Liver (tissue), 3 donors: ENCODE results near the gene RFC4.

Experiments
- EGR1 ChIP-seq, 2 donors: IDR thresholded peaks; 2 replicates each; pipeline ENCODE4 v1.6.1; 2016 to 2018; ENCODE audit warnings: antibody characterized with exemption in 2 of 2, low read depth in 2 of 2
- FOXA1 ChIP-seq: IDR thresholded peaks from 2 replicates; pipeline ENCODE4 v1.6.1; 2016; ENCODE audit warnings: antibody characterized with exemption
- FOXA2 ChIP-seq: IDR thresholded peaks from 2 replicates; pipeline ENCODE4 v1.6.1; 2016; ENCODE audit warnings: antibody characterized with exemption
- JUND ChIP-seq, 2 donors: IDR thresholded peaks; 2 replicates each; pipeline ENCODE4 v1.6.1; 2016; ENCODE audit warnings: antibody characterized with exemption in 2 of 2
- NR2F2 ChIP-seq: IDR thresholded peaks from 2 replicates; pipeline ENCODE4 v1.6.1; 2016; ENCODE audit warnings: antibody characterized with exemption
- RAD21 ChIP-seq, 2 donors: IDR thresholded peaks; 2 replicates each; pipeline ENCODE4 v1.6.1; 2016; ENCODE audit warnings: antibody characterized with exemption in 2 of 2, mild to moderate bottlenecking in 2 of 2
- RXRA ChIP-seq, 2 donors: IDR thresholded peaks; 2 replicates each; pipeline ENCODE4 v1.6.1; 2017 to 2018; ENCODE audit warnings: antibody characterized with exemption in 2 of 2, mild to moderate bottlenecking in 1 of 2
- SP1 ChIP-seq: IDR thresholded peaks from 2 replicates; pipeline ENCODE4 v1.6.1; 2018; ENCODE audit warnings: antibody characterized with exemption, mild to moderate bottlenecking
- TAF1 ChIP-seq: conservative IDR thresholded peaks from 2 replicates; pipeline ENCODE4 v1.6.1; 2016; ENCODE audit warnings: antibody characterized with exemption, mild to moderate bottlenecking
- YY1 ChIP-seq: IDR thresholded peaks from 2 replicates; pipeline ENCODE4 v1.6.1; 2016; ENCODE audit warnings: antibody characterized with exemption, mild to moderate bottlenecking
- TF ChIP-seq, protein P1 (sequence below): fragments of 150-350 bp; IDR thresholded peaks from 2 replicates; pipeline ENCODE4 v1.5.1; 2017; ENCODE audit warnings: improper control_type of control experiment, low read depth, low read length; ENCODE audit not compliant: missing input control
- TF ChIP-seq, protein P2 (sequence below): IDR thresholded peaks from 2 replicates; pipeline ENCODE4 v1.6.1; 2016; ENCODE audit warnings: antibody characterized with exemption
- TF ChIP-seq, protein P3 (sequence below): IDR thresholded peaks from 2 replicates; pipeline ENCODE4 v1.6.1; 2016; ENCODE audit warnings: antibody characterized with exemption, mild to moderate bottlenecking
- donor health status: healthy.
- donor health status: healthy.

DNA sequence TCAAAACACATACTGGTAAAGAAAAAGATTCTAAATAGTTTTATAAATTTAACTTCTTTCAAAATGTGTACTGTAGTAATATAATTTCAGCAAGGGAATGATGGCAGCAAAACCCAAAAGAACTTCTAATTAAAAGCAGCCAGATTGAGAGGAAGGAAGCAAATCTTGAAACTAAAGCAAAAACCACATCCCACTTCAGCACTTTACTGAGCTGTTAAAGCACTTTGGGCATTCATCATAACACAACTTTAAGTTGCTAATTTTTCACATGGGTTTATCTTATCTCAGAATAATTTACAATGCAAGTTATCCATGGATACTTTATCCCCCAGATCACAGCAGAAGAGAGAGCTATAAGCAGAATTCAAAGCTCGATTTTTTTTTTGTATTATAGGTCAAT lies 6.0 kb downstream of the RFC4 start:
- TF ChIP-seq YY1 (no peak), JUND (IDR thresholded peaks at IDR 0.05) (no peak), TAF1 (no peak), EGR1 (IDR thresholded peaks at IDR 0.05; ENCODE audit: low read depth in 2 of 2) (no peak), SP1 (no peak), RXRA (IDR thresholded peaks at IDR 0.05) (no peak), NR2F2 (no peak), FOXA1 (no peak), RAD21 (IDR thresholded peaks at IDR 0.05) (no peak), FOXA2 (no peak)
- TF ChIP-seq, protein P1, sequence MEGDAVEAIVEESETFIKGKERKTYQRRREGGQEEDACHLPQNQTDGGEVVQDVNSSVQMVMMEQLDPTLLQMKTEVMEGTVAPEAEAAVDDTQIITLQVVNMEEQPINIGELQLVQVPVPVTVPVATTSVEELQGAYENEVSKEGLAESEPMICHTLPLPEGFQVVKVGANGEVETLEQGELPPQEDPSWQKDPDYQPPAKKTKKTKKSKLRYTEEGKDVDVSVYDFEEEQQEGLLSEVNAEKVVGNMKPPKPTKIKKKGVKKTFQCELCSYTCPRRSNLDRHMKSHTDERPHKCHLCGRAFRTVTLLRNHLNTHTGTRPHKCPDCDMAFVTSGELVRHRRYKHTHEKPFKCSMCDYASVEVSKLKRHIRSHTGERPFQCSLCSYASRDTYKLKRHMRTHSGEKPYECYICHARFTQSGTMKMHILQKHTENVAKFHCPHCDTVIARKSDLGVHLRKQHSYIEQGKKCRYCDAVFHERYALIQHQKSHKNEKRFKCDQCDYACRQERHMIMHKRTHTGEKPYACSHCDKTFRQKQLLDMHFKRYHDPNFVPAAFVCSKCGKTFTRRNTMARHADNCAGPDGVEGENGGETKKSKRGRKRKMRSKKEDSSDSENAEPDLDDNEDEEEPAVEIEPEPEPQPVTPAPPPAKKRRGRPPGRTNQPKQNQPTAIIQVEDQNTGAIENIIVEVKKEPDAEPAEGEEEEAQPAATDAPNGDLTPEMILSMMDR, result no peak
- TF ChIP-seq, protein P2, sequence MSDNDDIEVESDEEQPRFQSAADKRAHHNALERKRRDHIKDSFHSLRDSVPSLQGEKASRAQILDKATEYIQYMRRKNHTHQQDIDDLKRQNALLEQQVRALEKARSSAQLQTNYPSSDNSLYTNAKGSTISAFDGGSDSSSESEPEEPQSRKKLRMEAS, result no peak
- TF ChIP-seq, protein P3, sequence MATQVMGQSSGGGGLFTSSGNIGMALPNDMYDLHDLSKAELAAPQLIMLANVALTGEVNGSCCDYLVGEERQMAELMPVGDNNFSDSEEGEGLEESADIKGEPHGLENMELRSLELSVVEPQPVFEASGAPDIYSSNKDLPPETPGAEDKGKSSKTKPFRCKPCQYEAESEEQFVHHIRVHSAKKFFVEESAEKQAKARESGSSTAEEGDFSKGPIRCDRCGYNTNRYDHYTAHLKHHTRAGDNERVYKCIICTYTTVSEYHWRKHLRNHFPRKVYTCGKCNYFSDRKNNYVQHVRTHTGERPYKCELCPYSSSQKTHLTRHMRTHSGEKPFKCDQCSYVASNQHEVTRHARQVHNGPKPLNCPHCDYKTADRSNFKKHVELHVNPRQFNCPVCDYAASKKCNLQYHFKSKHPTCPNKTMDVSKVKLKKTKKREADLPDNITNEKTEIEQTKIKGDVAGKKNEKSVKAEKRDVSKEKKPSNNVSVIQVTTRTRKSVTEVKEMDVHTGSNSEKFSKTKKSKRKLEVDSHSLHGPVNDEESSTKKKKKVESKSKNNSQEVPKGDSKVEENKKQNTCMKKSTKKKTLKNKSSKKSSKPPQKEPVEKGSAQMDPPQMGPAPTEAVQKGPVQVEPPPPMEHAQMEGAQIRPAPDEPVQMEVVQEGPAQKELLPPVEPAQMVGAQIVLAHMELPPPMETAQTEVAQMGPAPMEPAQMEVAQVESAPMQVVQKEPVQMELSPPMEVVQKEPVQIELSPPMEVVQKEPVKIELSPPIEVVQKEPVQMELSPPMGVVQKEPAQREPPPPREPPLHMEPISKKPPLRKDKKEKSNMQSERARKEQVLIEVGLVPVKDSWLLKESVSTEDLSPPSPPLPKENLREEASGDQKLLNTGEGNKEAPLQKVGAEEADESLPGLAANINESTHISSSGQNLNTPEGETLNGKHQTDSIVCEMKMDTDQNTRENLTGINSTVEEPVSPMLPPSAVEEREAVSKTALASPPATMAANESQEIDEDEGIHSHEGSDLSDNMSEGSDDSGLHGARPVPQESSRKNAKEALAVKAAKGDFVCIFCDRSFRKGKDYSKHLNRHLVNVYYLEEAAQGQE, result no peak
